ENCODE measurements around the gene FAM20C. TPM values are rescaled to one million over a fixed set of nuclear protein-coding genes. Genes with fewer than 3 reads are reported as not detected.

FAM20C gene
- total RNA-seq, 1 donor from 2014 or later, result 21.9 TPM

- no peak overlapping the region for H3K4me3 Mint-ChIP-seq
- DNase-seq (ENCODE audit: low read depth, low spot score), result no peak
- H3K36me3 Mint-ChIP-seq (ENCODE audit: low read depth), result no peaks in the 10 kb centered on the region
- no peak for TF ChIP-seq CTCF (conservative IDR thresholded peaks at IDR 0.05)
- peaks cover 19% of the 10 kb centered on the region for H3K4me1 Mint-ChIP-seq
- H3K27me3 Mint-ChIP-seq (ENCODE audit: low read depth), result peaks cover 4% of the 10 kb centered on the region
- H3K9me3 Mint-ChIP-seq, result no peaks in the 10 kb centered on the region
- peak overlapping the region; percentile 80 for H3K27ac Mint-ChIP-seq (ENCODE audit: unreplicated experiment)
These were observed 39.5 kb upstream of the FAM20C start for GRCh38 chr7:152702-153391.

GRCh38 chr7:153604-154003 is 38.8 kb upstream of the FAM20C start:
- Mint-ChIP-seq H3K36me3 (ENCODE audit: low read depth) (no peaks in the 10 kb centered on the region), H3K27ac (ENCODE audit: unreplicated experiment) (no peak overlapping the region), H3K27me3 (ENCODE audit: low read depth) (peaks cover 4% of the 10 kb centered on the region), H3K4me3 (no peak overlapping the region), H3K9me3 (no peaks in the 10 kb centered on the region), H3K4me1 (peaks cover 15% of the 10 kb centered on the region)
- no peak for TF ChIP-seq CTCF (conservative IDR thresholded peaks at IDR 0.05)
- DNase-seq (ENCODE audit: low read depth, low spot score), result no peak

- DNase-seq (ENCODE audit: low read depth, low spot score), result no peak
- TF ChIP-seq CTCF (conservative IDR thresholded peaks at IDR 0.05), result no peak
- H3K36me3 Mint-ChIP-seq (ENCODE audit: low read depth), result no peaks in the 10 kb centered on the region
- peaks cover 9% of the 10 kb centered on the region for H3K4me1 Mint-ChIP-seq
- no peak overlapping the region for H3K27ac Mint-ChIP-seq (ENCODE audit: unreplicated experiment)
- H3K9me3 Mint-ChIP-seq, result no peaks in the 10 kb centered on the region
- H3K4me3 Mint-ChIP-seq, result no peak overlapping the region
- peaks cover 2% of the 10 kb centered on the region for H3K27me3 Mint-ChIP-seq (ENCODE audit: low read depth)
These were observed 38.1 kb upstream of the FAM20C start for GRCh38 chr7:154096-154799.

GRCh38 chr7:155469-155900 is 36.9 kb upstream of the FAM20C start:
- no peak for DNase-seq (ENCODE audit: low read depth, low spot score)

More at GRCh38 chr7:155469-155900, 36.9 kb upstream of the FAM20C start:
- no peaks in the 10 kb centered on the region for H3K36me3 Mint-ChIP-seq (ENCODE audit: low read depth)
- H3K27ac Mint-ChIP-seq (ENCODE audit: unreplicated experiment), result no peak overlapping the region
- H3K4me3 Mint-ChIP-seq, result no peak overlapping the region
- H3K9me3 Mint-ChIP-seq, result no peaks in the 10 kb centered on the region
- no peaks in the 10 kb centered on the region for H3K27me3 Mint-ChIP-seq (ENCODE audit: low read depth)
- peaks cover 4% of the 10 kb centered on the region for H3K4me1 Mint-ChIP-seq
- TF ChIP-seq CTCF (conservative IDR thresholded peaks at IDR 0.05), result no peak
